Measurements from ENCODE around the gene SPC25. TPM values are rescaled to one million over a fixed set of nuclear protein-coding genes. Genes with fewer than 3 reads are reported as not detected.

SPC25 gene
- total and polyA plus RNA-seq, 2 of the 13 experiments (the other 11 are each of a cell fraction or from before 2014, with no cell fraction given): 11.3 to 26.5 TPM

DNA sequence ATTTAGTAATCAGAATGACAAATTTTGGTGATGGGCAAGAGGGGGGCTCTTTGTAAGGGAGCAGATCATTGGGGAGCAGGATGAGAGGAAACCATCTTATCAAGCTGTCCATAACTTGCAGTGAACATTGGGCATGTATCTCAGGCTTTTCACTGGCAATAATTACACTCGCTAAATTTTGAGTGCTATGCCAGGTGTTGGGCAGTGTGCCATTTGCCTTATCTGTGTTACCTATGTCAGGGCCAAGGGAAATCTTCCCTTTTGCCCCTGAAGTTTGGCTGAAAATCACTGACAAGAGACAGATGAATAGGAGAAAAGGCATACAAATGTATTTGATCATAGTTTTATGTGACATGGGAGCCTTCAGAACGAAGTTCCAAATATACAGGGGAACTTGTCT lies 48.8 kb downstream of the SPC25 start (continued):
- TF ChIP-seq, protein P1, sequence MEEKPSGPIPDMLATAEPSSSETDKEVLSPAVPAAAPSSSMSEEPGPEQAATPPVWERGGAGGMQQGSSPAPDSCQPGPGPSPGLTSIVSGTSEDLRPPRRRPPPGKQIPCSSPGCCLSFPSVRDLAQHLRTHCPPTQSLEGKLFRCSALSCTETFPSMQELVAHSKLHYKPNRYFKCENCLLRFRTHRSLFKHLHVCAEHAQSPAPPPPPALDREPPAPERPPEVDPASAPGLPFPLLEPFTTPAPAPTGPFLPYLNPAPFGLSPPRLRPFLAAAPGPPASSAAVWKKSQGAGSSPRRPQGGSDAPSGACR (CRISPR knock-in tag; IDR thresholded peaks at IDR 0.05): no peak
- TF ChIP-seq ZNF576 (CRISPR knock-in tag; IDR thresholded peaks at IDR 0.05): no peak
- TF ChIP-seq, protein P2, sequence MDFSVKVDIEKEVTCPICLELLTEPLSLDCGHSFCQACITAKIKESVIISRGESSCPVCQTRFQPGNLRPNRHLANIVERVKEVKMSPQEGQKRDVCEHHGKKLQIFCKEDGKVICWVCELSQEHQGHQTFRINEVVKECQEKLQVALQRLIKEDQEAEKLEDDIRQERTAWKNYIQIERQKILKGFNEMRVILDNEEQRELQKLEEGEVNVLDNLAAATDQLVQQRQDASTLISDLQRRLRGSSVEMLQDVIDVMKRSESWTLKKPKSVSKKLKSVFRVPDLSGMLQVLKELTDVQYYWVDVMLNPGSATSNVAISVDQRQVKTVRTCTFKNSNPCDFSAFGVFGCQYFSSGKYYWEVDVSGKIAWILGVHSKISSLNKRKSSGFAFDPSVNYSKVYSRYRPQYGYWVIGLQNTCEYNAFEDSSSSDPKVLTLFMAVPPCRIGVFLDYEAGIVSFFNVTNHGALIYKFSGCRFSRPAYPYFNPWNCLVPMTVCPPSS (IDR thresholded peaks at IDR 0.05): no peak
- TF ChIP-seq DBP (CRISPR knock-in tag; IDR thresholded peaks at IDR 0.05; ENCODE audit: not compliant biosample characterization): no peak
- no peak for TF ChIP-seq HOXA7 (CRISPR knock-in tag; IDR thresholded peaks at IDR 0.05)
- TF ChIP-seq KAT8 (CRISPR knock-in tag; IDR thresholded peaks at IDR 0.05): no peak
- no peak for TF ChIP-seq ZNF562 (CRISPR knock-in tag; IDR thresholded peaks at IDR 0.05; ENCODE audit: borderline replicate concordance)
- TF ChIP-seq SAP130 (CRISPR knock-in tag; IDR thresholded peaks at IDR 0.05; ENCODE audit: low read depth): no peak
- TF ChIP-seq MZF1 (CRISPR knock-in tag; IDR thresholded peaks at IDR 0.05; ENCODE audit: borderline replicate concordance): no peak

DNA sequence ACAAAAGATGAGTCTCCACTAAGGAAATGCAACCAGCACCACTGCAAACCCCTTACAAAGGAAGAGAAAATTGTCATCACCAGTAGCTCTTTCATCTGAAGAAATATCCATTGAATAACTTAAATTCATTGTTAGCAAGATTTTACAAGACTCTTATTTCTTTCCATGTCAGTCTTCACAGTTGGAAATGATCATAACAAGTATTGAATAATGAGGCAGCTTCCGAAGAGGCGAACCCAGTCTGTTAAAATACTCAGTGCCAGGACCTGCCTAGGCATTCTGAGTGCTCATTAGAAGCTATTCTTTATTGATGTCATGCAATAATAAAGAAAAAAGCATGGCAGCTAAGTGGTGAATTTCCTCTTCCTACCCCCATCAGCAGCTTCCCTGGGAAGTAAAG lies 54.3 kb downstream of the SPC25 start:
- DNase-seq (ENCODE audit: low spot score) (no peak), FAIRE-seq (no peak), ATAC-seq (no peak)
- H4K20me1 ChIP-seq (ENCODE audit: insufficient read depth, low read length): no peaks in the 10 kb centered on the region
- in situ Hi-C loops (cut with HindIII; ENCODE audit: extremely low pct_ligation_motif_present, low pct_unique_long_range_greater_than_20kb): no loop called here
- ChIA-PET POLR2A (no interaction called here), CTCF (ENCODE audit: low intra/inter-chr PET ratio, low total read pairs) (no interaction called here)
- H3K4me2 ChIP-seq (ENCODE audit: low read depth, low read length): no peak overlapping the region
- intact Hi-C loops (cut with micrococcal nuclease; ENCODE audit: unreplicated experiment): no loop called here
- H3K9me3 ChIP-seq (ENCODE audit: low read length): no peaks in the 10 kb centered on the region
- H2AFZ ChIP-seq (ENCODE audit: low read length): no peak overlapping the region
- H3K79me2 ChIP-seq (ENCODE audit: insufficient read depth, low read length): no peaks in the 10 kb centered on the region
- H3K4me1 ChIP-seq (ENCODE audit: insufficient read depth, low read length): no peaks in the 10 kb centered on the region
- no peak overlapping the region for H3K4me3 ChIP-seq (replicated peaks in 1 of 3; ENCODE audit: insufficient read depth in 1 of 3, low read depth in 2 of 3, low read length in 3 of 3)
- WGBS (ENCODE audit: low lambda C conversion rate): 94% methylated on average over 2 of the region's 2 CpGs
- H3K36me3 ChIP-seq (replicated peaks in 1 of 2; ENCODE audit: control insufficient read depth in 1 of 2, insufficient read depth in 2 of 2, low read length in 2 of 2): no peaks in the 10 kb centered on the region
- BruUV-seq (replicated peaks): no TSS peak
- H3K27ac ChIP-seq (ENCODE audit: extremely low read length, insufficient read depth, low read length): no peak overlapping the region
- no peaks in the 10 kb centered on the region for H3K27me3 ChIP-seq (ENCODE audit: control insufficient read depth in 1 of 2, insufficient read depth in 2 of 2, low read length in 2 of 2)
- no peak overlapping the region for H3K9ac ChIP-seq (ENCODE audit: insufficient read depth, low read depth, low read length)
- TF ChIP-seq SAP130 (CRISPR knock-in tag; IDR thresholded peaks at IDR 0.05; ENCODE audit: low read depth): no peak
- TF ChIP-seq ZNF644 (CRISPR knock-in tag; IDR thresholded peaks at IDR 0.05; ENCODE audit: low read depth): no peak
- no peak for TF ChIP-seq HNRNPLL (IDR thresholded peaks at IDR 0.05; ENCODE audit: low read depth, low read length, poor library complexity, severe bottlenecking)
- TF ChIP-seq ERF (CRISPR knock-in tag; IDR thresholded peaks at IDR 0.05): no peak
- TF ChIP-seq NFKBIZ (CRISPR knock-in tag; IDR thresholded peaks at IDR 0.05): no peak
- TF ChIP-seq EED (CRISPR knock-in tag; IDR thresholded peaks at IDR 0.05): no peak
- no peak for TF ChIP-seq ZNF724P (CRISPR knock-in tag; IDR thresholded peaks at IDR 0.05; ENCODE audit: borderline replicate concordance)
- no peak for TF ChIP-seq ZNF790 (CRISPR knock-in tag; IDR thresholded peaks at IDR 0.05; ENCODE audit: borderline replicate concordance)
- TF ChIP-seq PRPF4 (IDR thresholded peaks at IDR 0.05; ENCODE audit: low read depth, low read length, poor library complexity, severe bottlenecking): no peak

All from HepG2 (cell line).